Measurements from ENCODE around the gene APCDD1L.

DNA sequence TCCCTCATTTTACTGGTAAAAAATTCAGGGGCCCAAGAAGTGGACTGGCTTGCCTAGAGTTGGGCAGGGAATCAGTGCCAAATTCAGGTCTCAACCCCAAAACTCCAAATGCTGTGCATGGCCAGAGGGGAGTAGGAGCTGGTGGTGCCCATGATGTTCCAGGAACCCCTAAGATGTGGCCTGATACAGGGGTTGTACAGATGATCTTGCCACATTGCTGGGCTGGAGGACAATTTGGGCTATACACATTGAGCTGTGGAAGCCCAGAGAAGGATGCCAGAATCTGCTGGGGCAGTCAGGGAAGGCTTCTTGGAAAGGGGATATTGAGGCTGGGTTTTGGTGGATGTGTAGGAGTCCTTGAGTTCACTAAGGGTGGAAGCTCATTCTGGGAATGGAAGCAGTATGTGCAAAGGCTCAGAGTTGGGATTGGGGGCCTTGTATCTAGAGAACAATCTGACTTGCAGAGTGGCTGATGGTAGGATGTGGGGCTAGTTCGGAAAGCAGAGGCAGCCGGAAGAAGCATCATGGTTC is 38.0 kb upstream of the APCDD1L start:
- TF ChIP-seq, protein P1, sequence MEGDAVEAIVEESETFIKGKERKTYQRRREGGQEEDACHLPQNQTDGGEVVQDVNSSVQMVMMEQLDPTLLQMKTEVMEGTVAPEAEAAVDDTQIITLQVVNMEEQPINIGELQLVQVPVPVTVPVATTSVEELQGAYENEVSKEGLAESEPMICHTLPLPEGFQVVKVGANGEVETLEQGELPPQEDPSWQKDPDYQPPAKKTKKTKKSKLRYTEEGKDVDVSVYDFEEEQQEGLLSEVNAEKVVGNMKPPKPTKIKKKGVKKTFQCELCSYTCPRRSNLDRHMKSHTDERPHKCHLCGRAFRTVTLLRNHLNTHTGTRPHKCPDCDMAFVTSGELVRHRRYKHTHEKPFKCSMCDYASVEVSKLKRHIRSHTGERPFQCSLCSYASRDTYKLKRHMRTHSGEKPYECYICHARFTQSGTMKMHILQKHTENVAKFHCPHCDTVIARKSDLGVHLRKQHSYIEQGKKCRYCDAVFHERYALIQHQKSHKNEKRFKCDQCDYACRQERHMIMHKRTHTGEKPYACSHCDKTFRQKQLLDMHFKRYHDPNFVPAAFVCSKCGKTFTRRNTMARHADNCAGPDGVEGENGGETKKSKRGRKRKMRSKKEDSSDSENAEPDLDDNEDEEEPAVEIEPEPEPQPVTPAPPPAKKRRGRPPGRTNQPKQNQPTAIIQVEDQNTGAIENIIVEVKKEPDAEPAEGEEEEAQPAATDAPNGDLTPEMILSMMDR (IDR thresholded peaks at IDR 0.05; ENCODE audit: low read length), result no peak
- TF ChIP-seq EZH2 (IDR thresholded peaks at IDR 0.05; ENCODE audit: borderline replicate concordance, low read length), result no peak
